GM12873 (cell line): ENCODE measurements around the gene ZNF71.

Source experiments
- TF ChIP-seq, protein P1 (sequence below): IDR thresholded peaks from 2 replicates; pipeline ENCODE4 v1.5.1; 2012; ENCODE audit warnings: low read depth, mild to moderate bottlenecking, moderate library complexity, low read length, control low read depth; ENCODE audit not compliant: insufficient read depth; ENCODE audit errors: missing control alignments

ZNF71 gene

DNA sequence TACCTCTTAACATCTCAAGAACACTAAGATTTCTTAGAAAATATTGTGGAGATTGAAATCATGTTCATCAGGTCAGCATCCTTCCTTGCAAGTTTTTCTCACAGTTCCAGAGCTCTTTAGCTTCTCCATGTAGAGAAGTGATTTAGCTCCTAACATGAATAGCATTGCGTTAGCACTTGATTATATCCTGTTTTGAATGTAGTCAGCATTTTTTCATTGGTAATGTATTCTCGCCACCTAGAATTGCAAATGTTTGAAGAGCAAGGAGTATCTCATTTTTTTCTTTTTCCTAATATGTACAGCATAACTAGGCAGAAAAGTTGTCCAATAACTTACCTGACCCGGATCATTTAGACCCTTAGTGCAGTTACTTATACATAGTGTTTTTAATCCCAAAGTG, 21.2 kb upstream of the ZNF71 start:
- TF ChIP-seq, protein P1, sequence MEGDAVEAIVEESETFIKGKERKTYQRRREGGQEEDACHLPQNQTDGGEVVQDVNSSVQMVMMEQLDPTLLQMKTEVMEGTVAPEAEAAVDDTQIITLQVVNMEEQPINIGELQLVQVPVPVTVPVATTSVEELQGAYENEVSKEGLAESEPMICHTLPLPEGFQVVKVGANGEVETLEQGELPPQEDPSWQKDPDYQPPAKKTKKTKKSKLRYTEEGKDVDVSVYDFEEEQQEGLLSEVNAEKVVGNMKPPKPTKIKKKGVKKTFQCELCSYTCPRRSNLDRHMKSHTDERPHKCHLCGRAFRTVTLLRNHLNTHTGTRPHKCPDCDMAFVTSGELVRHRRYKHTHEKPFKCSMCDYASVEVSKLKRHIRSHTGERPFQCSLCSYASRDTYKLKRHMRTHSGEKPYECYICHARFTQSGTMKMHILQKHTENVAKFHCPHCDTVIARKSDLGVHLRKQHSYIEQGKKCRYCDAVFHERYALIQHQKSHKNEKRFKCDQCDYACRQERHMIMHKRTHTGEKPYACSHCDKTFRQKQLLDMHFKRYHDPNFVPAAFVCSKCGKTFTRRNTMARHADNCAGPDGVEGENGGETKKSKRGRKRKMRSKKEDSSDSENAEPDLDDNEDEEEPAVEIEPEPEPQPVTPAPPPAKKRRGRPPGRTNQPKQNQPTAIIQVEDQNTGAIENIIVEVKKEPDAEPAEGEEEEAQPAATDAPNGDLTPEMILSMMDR: no peak

DNA sequence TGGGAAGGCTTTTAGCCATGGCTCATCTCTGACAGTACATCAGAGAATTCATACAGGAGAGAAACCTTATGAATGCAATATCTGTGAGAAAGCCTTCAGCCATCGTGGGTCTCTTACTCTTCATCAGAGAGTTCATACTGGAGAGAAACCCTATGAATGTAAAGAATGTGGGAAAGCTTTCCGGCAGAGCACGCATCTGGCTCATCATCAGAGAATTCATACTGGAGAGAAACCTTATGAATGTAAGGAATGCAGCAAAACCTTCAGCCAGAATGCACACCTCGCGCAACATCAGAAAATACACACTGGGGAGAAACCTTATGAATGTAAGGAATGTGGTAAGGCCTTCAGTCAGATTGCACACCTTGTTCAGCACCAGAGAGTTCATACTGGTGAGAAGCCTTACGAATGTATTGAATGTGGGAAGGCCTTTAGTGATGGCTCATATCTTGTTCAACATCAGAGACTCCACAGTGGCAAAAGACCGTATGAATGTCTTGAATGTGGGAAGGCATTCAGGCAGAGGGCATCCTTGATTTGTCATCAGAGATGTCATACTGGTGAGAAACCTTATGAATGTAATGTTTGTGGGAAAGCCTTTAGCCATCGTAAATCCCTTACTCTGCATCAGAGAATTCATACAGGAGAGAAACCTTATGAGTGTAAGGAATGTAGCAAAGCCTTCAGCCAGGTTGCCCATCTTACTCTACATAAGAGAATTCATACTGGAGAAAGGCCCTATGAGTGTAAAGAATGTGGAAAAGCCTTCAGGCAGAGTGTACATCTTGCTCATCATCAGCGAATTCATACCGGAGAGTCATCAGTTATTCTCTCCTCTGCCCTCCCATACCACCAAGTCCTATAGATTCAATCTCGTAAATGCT, 17.1 kb upstream of the ZNF71 start:
- TF ChIP-seq, protein P1: no peak

GRCh38 chr19:56594446-56594782, 688 bp upstream of the ZNF71 start:
- TF ChIP-seq, protein P1: no peak

DNA sequence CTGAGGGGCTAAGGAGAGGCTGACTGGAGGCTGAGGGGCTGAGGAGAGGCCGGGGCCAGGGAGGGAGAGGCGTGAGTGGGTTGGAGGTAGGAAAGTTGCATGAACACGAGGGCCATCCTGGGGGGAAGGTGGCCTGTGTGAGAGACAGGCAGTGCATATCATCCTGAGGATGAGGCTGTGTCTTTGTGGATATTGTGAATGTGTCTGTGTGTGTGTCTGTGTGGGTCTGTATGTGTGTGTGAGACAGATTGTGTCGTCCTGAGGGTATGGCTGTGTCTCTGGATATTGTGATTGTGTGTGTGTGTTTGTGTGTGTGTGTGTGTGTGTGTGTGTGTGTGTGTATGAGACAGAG, 422 bp downstream of the ZNF71 start:
- TF ChIP-seq, protein P1: no peak

DNA sequence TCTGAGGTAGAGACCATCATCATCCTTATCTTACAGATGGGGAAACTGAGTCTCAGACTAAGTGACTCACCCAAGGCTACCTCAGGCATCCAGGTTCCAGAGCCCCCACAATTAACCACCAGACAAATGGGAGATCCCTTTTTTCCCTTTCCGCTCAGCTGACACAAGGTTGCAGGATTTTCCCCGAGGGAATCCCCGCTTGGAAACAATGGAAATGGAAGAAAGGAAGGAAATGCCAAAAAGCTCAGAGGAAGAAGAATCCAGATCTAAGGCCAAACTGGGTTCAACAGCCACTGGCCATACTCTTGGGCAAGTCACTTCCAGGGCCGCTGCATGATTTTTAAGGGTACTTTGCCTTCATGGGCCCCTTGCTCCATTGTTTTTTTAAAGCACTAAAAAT, 1.6 kb downstream of the ZNF71 start:
- TF ChIP-seq, protein P1: no peak

DNA sequence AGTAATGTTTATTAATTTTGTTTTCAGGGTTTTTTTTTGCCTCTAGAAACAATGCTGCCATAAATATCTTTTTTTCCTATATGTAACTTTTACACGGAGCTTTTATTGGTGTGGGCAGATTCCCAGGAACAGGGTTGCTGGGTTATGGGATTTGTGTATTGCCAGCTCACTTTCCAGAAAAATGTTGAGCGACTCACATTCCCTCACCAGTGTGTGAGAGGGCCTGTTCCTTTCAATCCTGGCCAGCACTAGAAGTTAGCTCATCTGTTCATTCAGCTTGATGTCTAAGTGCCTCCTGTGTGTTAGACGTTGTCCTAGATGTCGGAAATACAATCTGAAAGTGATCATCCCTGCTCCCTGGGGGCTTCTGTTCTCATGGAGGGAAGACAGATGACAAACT, 2.6 kb downstream of the ZNF71 start:
- TF ChIP-seq, protein P1: no peak

- TF ChIP-seq, protein P1: no peak
Observed at GRCh38 chr19:56601375-56601774, 6.3 kb downstream of the ZNF71 start.
